ENCODE measurements around the gene CNTN5.
"Not testable (repeated sequence)": the region's sequence is repeated elsewhere in the genome, so short reads cannot be mapped to it uniquely, and the experiment has no call there.

Gene CNTN5

GRCh38 chr11:100247704-100248103 lies 1227.0 kb downstream of the CNTN5 start:
- Histone ChIP-seq H3K9me3 (ENCODE audit: control insufficient read depth, insufficient read depth, low read depth, low read length) (no peaks in the 10 kb centered on the region), H3K27ac (ENCODE audit: extremely low read depth, low read depth, low read length) (no peak overlapping the region), H3K4me1 (ENCODE audit: control insufficient read depth, insufficient read depth, low read length) (no peaks in the 10 kb centered on the region), H3K36me3 (ENCODE audit: control insufficient read depth in 2 of 2, insufficient read depth in 1 of 2, low read length in 2 of 2) (no peaks in the 10 kb centered on the region), H3K4me3 (ENCODE audit: low read depth, low read length) (no peak overlapping the region)
- TF ChIP-seq MEIS1 (CRISPR knock-in tag; IDR thresholded peaks at IDR 0.05; ENCODE audit: borderline replicate concordance): no peak
- no peak for TF ChIP-seq ZNF175 (tag by site-specific recombination; IDR thresholded peaks at IDR 0.05)
- TF ChIP-seq ZNF335 (tag by site-specific recombination; conservative IDR thresholded peaks at IDR 0.05): no peak
- no peak for TF ChIP-seq ZNF624 (tag by site-specific recombination; IDR thresholded peaks at IDR 0.05)
- TF ChIP-seq ZNF514 (tag by site-specific recombination; IDR thresholded peaks at IDR 0.05): no peak
- no peak for TF ChIP-seq KLF16 (tag by site-specific recombination; IDR thresholded peaks at IDR 0.05)
- no peak for TF ChIP-seq OVOL3 (tag by site-specific recombination; IDR thresholded peaks at IDR 0.05)
- TF ChIP-seq ZBTB10 (tag by site-specific recombination; IDR thresholded peaks at IDR 0.05): no peak
- no peak for TF ChIP-seq ZNF416 (tag by site-specific recombination; IDR thresholded peaks at IDR 0.05)
- no peak for TF ChIP-seq ZNF292 (tag by site-specific recombination; IDR thresholded peaks at IDR 0.05; ENCODE audit: borderline replicate concordance, low read depth)
- no peak for TF ChIP-seq ZNF626 (tag by site-specific recombination; IDR thresholded peaks at IDR 0.05)
- CTCF ChIA-PET: no interaction called here
- POLR2A ChIA-PET: no interaction called here

GRCh38 chr11:100257238-100257803 lies 1236.6 kb downstream of the CNTN5 start:
- H3K36me3 ChIP-seq (ENCODE audit: control insufficient read depth in 2 of 2, insufficient read depth in 1 of 2, low read length in 2 of 2); H3K4me3 ChIP-seq (ENCODE audit: low read depth, low read length); CTCF ChIA-PET; H3K27ac ChIP-seq (ENCODE audit: extremely low read depth, low read depth, low read length); POLR2A ChIA-PET; H3K9me3 ChIP-seq (ENCODE audit: control insufficient read depth, insufficient read depth, low read depth, low read length); H3K4me1 ChIP-seq (ENCODE audit: control insufficient read depth, insufficient read depth, low read length): not testable (repeated sequence)

GRCh38 chr11:100269516-100269915 lies 1248.8 kb downstream of the CNTN5 start:
- POLR2A ChIA-PET: no interaction called here
- TF ChIP-seq SP3 (tag by site-specific recombination; IDR thresholded peaks at IDR 0.05) (no peak), ZXDB (tag by site-specific recombination; IDR thresholded peaks at IDR 0.05) (no peak), ZNF423 (tag by site-specific recombination; IDR thresholded peaks at IDR 0.05) (no peak)

GRCh38 chr11:100273066-100273815 lies 1252.5 kb downstream of the CNTN5 start:
- POLR2A ChIA-PET: no interaction called here
- Histone ChIP-seq H3K4me1 (ENCODE audit: control insufficient read depth, insufficient read depth, low read length) (no peaks in the 10 kb centered on the region), H3K36me3 (ENCODE audit: control insufficient read depth in 2 of 2, insufficient read depth in 1 of 2, low read length in 2 of 2) (no peaks in the 10 kb centered on the region), H3K27ac (ENCODE audit: extremely low read depth, low read depth, low read length) (no peak overlapping the region), H3K9me3 (ENCODE audit: control insufficient read depth, insufficient read depth, low read depth, low read length) (no peaks in the 10 kb centered on the region), H3K4me3 (ENCODE audit: low read depth, low read length) (no peak overlapping the region)
- CTCF ChIA-PET: no interaction called here
- TF ChIP-seq ZBTB8A (tag by site-specific recombination; IDR thresholded peaks at IDR 0.05) (no peak), ZNF580 (tag by site-specific recombination; IDR thresholded peaks at IDR 0.05) (no peak)

More at GRCh38 chr11:100269516-100269915, 1248.8 kb downstream of the CNTN5 start:
- Histone ChIP-seq H3K27ac (ENCODE audit: extremely low read depth, low read depth, low read length) (no peak overlapping the region), H3K4me1 (ENCODE audit: control insufficient read depth, insufficient read depth, low read length) (no peaks in the 10 kb centered on the region), H3K9me3 (ENCODE audit: control insufficient read depth, insufficient read depth, low read depth, low read length) (no peaks in the 10 kb centered on the region), H3K36me3 (ENCODE audit: control insufficient read depth in 2 of 2, insufficient read depth in 1 of 2, low read length in 2 of 2) (no peaks in the 10 kb centered on the region), H3K4me3 (ENCODE audit: low read depth, low read length) (no peak overlapping the region)
- CTCF ChIA-PET: no interaction called here

- CTCF ChIA-PET; H3K27ac ChIP-seq (ENCODE audit: extremely low read depth, low read depth, low read length); H3K36me3 ChIP-seq (ENCODE audit: control insufficient read depth in 2 of 2, insufficient read depth in 1 of 2, low read length in 2 of 2): not testable (repeated sequence)
Measured at GRCh38 chr11:100274466-100274865, 1253.7 kb downstream of the CNTN5 start.

More at GRCh38 chr11:100274466-100274865, 1253.7 kb downstream of the CNTN5 start:
- POLR2A ChIA-PET; H3K4me1 ChIP-seq (ENCODE audit: control insufficient read depth, insufficient read depth, low read length); H3K4me3 ChIP-seq (ENCODE audit: low read depth, low read length); H3K9me3 ChIP-seq (ENCODE audit: control insufficient read depth, insufficient read depth, low read depth, low read length): not testable (repeated sequence)

Measured in HEK293 (cell line).